Effector memory CD4-positive, alpha-beta T cell (primary cell): ENCODE measurements around the gene TRIP13.

Source experiments
- DNase-seq, 3 donors: peaks; one replicate each; pipeline ENCODE4 v3.0.0-alpha.2; 2020
- H3K27ac ChIP-seq: 2 replicates; pipeline ENCODE4 v1.7.0; 2013; ENCODE audit warnings: mild to moderate bottlenecking, low read length, moderate library complexity; ENCODE audit not compliant: insufficient read depth, poor library complexity, severe bottlenecking
- H3K27me3 ChIP-seq: replicated peaks from 2 replicates; pipeline ENCODE4 v1.7.0; 2013; ENCODE audit warnings: mild to moderate bottlenecking, low read length; ENCODE audit not compliant: insufficient read depth, control insufficient read depth, poor library complexity, severe bottlenecking
- H3K36me3 ChIP-seq: 2 replicates; pipeline ENCODE4 v1.7.0; 2013; ENCODE audit warnings: mild to moderate bottlenecking, low read length, moderate library complexity; ENCODE audit not compliant: control insufficient read depth, insufficient read depth
- H3K4me1 ChIP-seq: 2 replicates; pipeline ENCODE4 v1.7.0; 2013; ENCODE audit warnings: low read length, mild to moderate bottlenecking; ENCODE audit not compliant: control insufficient read depth, insufficient read depth, poor library complexity, severe bottlenecking
- H3K4me3 ChIP-seq: 2 replicates; pipeline ENCODE4 v1.7.0; 2013; ENCODE audit warnings: low read length, low read depth, mild to moderate bottlenecking; ENCODE audit not compliant: insufficient read depth, poor library complexity, severe bottlenecking
- H3K9me3 ChIP-seq: 2 replicates; pipeline ENCODE4 v1.7.0; 2013; ENCODE audit warnings: mild to moderate bottlenecking, low read length, moderate library complexity; ENCODE audit not compliant: control insufficient read depth

The TRIP13 gene

GRCh38 chr5:883475-884181 lies 9.1 kb upstream of the TRIP13 start:
- Histone ChIP-seq H3K4me1 (no peaks in the 10 kb centered on the region), H3K27ac (no peak overlapping the region), H3K27me3 (no peaks in the 10 kb centered on the region), H3K36me3 (peaks cover 70% of the 10 kb centered on the region), H3K9me3 (no peaks in the 10 kb centered on the region), H3K4me3 (no peak overlapping the region)
- no peak for DNase-seq

GRCh38 chr5:884345-885126 lies 8.1 kb upstream of the TRIP13 start:
- no peaks in the 10 kb centered on the region for H3K4me1 ChIP-seq
- no peaks in the 10 kb centered on the region for H3K27me3 ChIP-seq
- DNase-seq: no peak
- H3K9me3 ChIP-seq: no peaks in the 10 kb centered on the region
- no peak overlapping the region for H3K27ac ChIP-seq
- H3K4me3 ChIP-seq: no peak overlapping the region
- H3K36me3 ChIP-seq: peaks cover 79% of the 10 kb centered on the region

GRCh38 chr5:885127-885442 lies 7.6 kb upstream of the TRIP13 start:
- H3K27me3 ChIP-seq: no peaks in the 10 kb centered on the region
- H3K4me3 ChIP-seq: no peak overlapping the region
- H3K9me3 ChIP-seq: no peaks in the 10 kb centered on the region
- no peak overlapping the region for H3K27ac ChIP-seq
- no peaks in the 10 kb centered on the region for H3K4me1 ChIP-seq
- DNase-seq: no peak
- peaks cover 81% of the 10 kb centered on the region for H3K36me3 ChIP-seq

GRCh38 chr5:885529-885928 lies 7.2 kb upstream of the TRIP13 start:
- no peaks in the 10 kb centered on the region for H3K9me3 ChIP-seq
- no peak overlapping the region for H3K27ac ChIP-seq
- no peaks in the 10 kb centered on the region for H3K27me3 ChIP-seq
- no peak for DNase-seq
- H3K4me3 ChIP-seq: no peak overlapping the region
- H3K36me3 ChIP-seq: peaks cover 83% of the 10 kb centered on the region
- no peaks in the 10 kb centered on the region for H3K4me1 ChIP-seq

- H3K4me3 ChIP-seq: no peak overlapping the region
- no peaks in the 10 kb centered on the region for H3K9me3 ChIP-seq
- DNase-seq: no peak
- H3K36me3 ChIP-seq: peaks cover 78% of the 10 kb centered on the region
- peaks cover 3% of the 10 kb centered on the region for H3K4me1 ChIP-seq
- H3K27ac ChIP-seq: no peak overlapping the region
- H3K27me3 ChIP-seq: no peaks in the 10 kb centered on the region
Observed at GRCh38 chr5:886036-886435, 6.6 kb upstream of the TRIP13 start.

GRCh38 chr5:886716-887325 lies 5.9 kb upstream of the TRIP13 start:
- H3K4me3 ChIP-seq: no peak overlapping the region
- no peak overlapping the region for H3K27ac ChIP-seq
- H3K4me1 ChIP-seq: peaks cover 11% of the 10 kb centered on the region
- no peaks in the 10 kb centered on the region for H3K27me3 ChIP-seq
- H3K9me3 ChIP-seq: no peaks in the 10 kb centered on the region
- DNase-seq: no peak
- peaks cover 70% of the 10 kb centered on the region for H3K36me3 ChIP-seq

GRCh38 chr5:887947-888637 lies 4.6 kb upstream of the TRIP13 start:
- Histone ChIP-seq H3K4me1 (peaks cover 17% of the 10 kb centered on the region), H3K9me3 (no peaks in the 10 kb centered on the region), H3K27me3 (no peaks in the 10 kb centered on the region), H3K27ac (no peak overlapping the region), H3K36me3 (peaks cover 62% of the 10 kb centered on the region), H3K4me3 (no peak overlapping the region)
- no peak for DNase-seq

- Histone ChIP-seq H3K27ac (no peak overlapping the region), H3K27me3 (no peaks in the 10 kb centered on the region), H3K9me3 (no peaks in the 10 kb centered on the region), H3K4me3 (no peak overlapping the region), H3K36me3 (peaks cover 57% of the 10 kb centered on the region), H3K4me1 (peaks cover 20% of the 10 kb centered on the region)
- DNase-seq: no peak
Observed at GRCh38 chr5:888638-889035, 4.0 kb upstream of the TRIP13 start.

- no peaks in the 10 kb centered on the region for H3K9me3 ChIP-seq
- H3K27me3 ChIP-seq: no peaks in the 10 kb centered on the region
- H3K4me1 ChIP-seq: peaks cover 20% of the 10 kb centered on the region
- no peak overlapping the region for H3K4me3 ChIP-seq
- H3K27ac ChIP-seq: no peak overlapping the region
- H3K36me3 ChIP-seq: peaks cover 51% of the 10 kb centered on the region
- DNase-seq: no peak
Observed at GRCh38 chr5:889075-889710, 3.5 kb upstream of the TRIP13 start.
